ENCODE measurements around the gene HOXA3. TPM values are rescaled to one million over a fixed set of nuclear protein-coding genes. Genes with fewer than 3 reads are reported as not detected.

HOXA3 gene
- total RNA-seq, 1 experiment from 2014 or later, result 9.2 TPM

DNA sequence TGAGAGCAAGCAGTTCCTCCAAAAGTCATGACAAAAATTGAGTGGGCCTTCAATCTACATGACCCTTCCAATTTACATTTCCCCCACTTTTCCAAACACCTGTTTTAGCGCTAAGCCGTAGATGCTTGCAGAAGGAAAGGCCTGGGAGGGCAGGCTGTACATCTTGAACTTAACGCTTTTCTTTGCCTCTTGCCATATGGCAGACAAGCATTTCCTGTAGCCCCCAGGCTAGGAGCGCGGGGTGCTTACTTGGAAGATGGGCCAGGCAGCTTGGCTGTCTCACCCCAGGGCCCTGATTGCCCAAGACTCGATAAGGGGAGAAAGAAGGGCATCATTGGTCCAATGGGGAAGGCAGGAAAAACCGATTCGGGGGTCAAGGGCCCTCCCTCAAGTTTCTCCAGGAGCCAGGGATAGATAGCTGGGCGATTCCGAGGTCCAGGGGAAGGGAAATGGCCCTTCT is 20.0 kb upstream of the HOXA3 start:
- intact Hi-C loops (cut with micrococcal nuclease), result no loop called here
- Histone ChIP-seq H3K4me1 (ENCODE audit: control insufficient read depth in 1 of 2, insufficient read depth in 2 of 2, low read length in 2 of 2) (peaks cover 34 to 63% of the 10 kb centered on the region in 2 experiments), H3K4me3 (replicated peaks in 1 of 2; ENCODE audit: low read depth in 1 of 2, low read length in 2 of 2) (peak overlapping the region; percentile 66 to 77), H3K9me3 (ENCODE audit: control insufficient read depth in 1 of 2, insufficient read depth in 1 of 2, low read depth in 1 of 2, low read length in 2 of 2) (no peaks in the 10 kb centered on the region), H3K27me3 (ENCODE audit: insufficient read depth, low read length) (no peaks in the 10 kb centered on the region), H3K9ac (ENCODE audit: low read length) (peak overlapping the region; percentile 89), H3K36me3 (ENCODE audit: control insufficient read depth in 1 of 2, insufficient read depth in 2 of 2, low read length in 2 of 2) (no peaks in the 10 kb centered on the region), H3K9me2 (ENCODE audit: insufficient read depth) (no peaks in the 10 kb centered on the region), H3K79me2 (ENCODE audit: insufficient read depth, low read length) (peaks cover 75% of the 10 kb centered on the region), H3K27ac (ENCODE audit: low read depth, low read length) (peak overlapping the region; percentile 91), H4K20me1 (ENCODE audit: insufficient read depth) (no peaks in the 10 kb centered on the region), H3K4me2 (ENCODE audit: low read length) (peak overlapping the region; percentile 97), H2AFZ (ENCODE audit: low read depth, low read length, poor library complexity, severe bottlenecking) (no peak overlapping the region)
- CTCF ChIA-PET, result interaction anchor here (0.9 to 6.6 kb wide), 4 partner anchors 7 to 761 kb away, joined by 3 to 32 read pairs (median 3); no protein-coding TSS in a partner anchor
- ATAC-seq (no peak), DNase-seq (ENCODE audit: low read depth, low spot score) (no peak)
- RAD21 ChIA-PET (ENCODE audit: low non-redundant PET in 1 of 2, low total read pairs in 2 of 2, uncharacterized antibody in 2 of 2, unreplicated experiment in 2 of 2), result interaction anchor here (1.1 to 1.9 kb wide), 2 partner anchors 11 to 57 kb away, joined by 3 to 4 read pairs; no protein-coding TSS in a partner anchor
- POLR2A ChIA-PET, result interaction anchor here (2.2 kb wide), 1 partner anchor 8 kb away, joined by 7 read pairs; no protein-coding TSS in a partner anchor
- TF ChIP-seq POLR2A (IDR thresholded peaks at IDR 0.05; ENCODE audit: borderline replicate concordance, extremely low read depth, insufficient read depth, insufficient read length) (peak; percentile 15), SRF (IDR thresholded peaks at IDR 0.05; ENCODE audit: low read depth) (no peak)
- BruUV-seq (replicated peaks), result no TSS peak

DNA sequence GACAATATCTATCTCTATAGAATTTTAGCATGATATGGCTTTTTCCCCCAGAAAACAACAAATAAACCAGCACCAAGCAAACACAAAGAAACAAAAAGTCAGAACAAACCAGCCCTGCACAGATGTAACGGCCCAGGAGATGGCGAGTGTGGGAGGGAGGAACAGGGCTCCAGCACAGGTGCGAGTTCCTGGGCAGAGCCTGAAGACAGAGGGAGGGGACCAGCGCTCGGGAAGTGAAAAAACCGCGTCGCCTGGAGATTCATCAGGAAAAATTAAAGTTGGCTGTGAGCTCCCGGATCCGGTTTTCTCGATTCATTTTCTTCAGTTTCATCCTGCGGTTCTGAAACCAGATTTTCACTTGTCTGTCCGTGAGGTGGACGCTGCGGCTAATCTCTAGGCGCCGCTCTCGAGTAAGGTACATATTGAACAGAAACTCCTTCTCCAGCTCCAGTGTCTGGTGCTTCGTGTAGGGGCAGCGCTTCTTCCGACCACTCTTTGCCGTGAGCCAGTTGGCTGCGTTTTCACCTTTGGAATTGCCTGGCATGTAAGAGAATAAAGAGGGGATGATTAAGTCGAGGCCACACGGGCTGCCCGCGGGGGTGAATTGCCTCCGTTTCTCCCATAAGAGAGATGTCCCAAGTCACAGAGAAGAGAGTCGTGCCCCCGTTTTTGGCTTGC is 19.4 kb upstream of the HOXA3 start:
- H4K20me1 ChIP-seq (ENCODE audit: insufficient read depth), result no peaks in the 10 kb centered on the region
- no peaks in the 10 kb centered on the region for H3K9me2 ChIP-seq (ENCODE audit: insufficient read depth)
- DNase-seq (ENCODE audit: low read depth, low spot score) (no peak), ATAC-seq (0 out of 2 replicates have a peak, but pooled peaks have one; percentile 16)
- peak overlapping the region; percentile 66 to 77 for H3K4me3 ChIP-seq (replicated peaks in 1 of 2; ENCODE audit: low read depth in 1 of 2, low read length in 2 of 2)
- no peak overlapping the region for H2AFZ ChIP-seq (ENCODE audit: low read depth, low read length, poor library complexity, severe bottlenecking)
- peak overlapping the region; percentile 91 for H3K27ac ChIP-seq (ENCODE audit: low read depth, low read length)
- ChIA-PET CTCF (interaction anchor here (1.8 to 6.6 kb wide), 2 partner anchors 8 to 11 kb away, joined by 3 to 32 read pairs; no protein-coding TSS in a partner anchor), RAD21 (ENCODE audit: low non-redundant PET in 1 of 2, low total read pairs in 2 of 2, uncharacterized antibody in 2 of 2, unreplicated experiment in 2 of 2) (interaction anchor here in 1 of 2 experiments (1.9 kb wide), 1 partner anchor 11 kb away, joined by 4 read pairs; no protein-coding TSS in a partner anchor), POLR2A (interaction anchor here (1.3 to 2.2 kb wide), 3 partner anchors 8 to 21 kb away, joined by 3 to 7 read pairs (median 5); no protein-coding TSS in a partner anchor)
- no peaks in the 10 kb centered on the region for H3K36me3 ChIP-seq (ENCODE audit: control insufficient read depth in 1 of 2, insufficient read depth in 2 of 2, low read length in 2 of 2)
- intact Hi-C loops (cut with micrococcal nuclease), result no loop called here
- peak overlapping the region; percentile 89 for H3K9ac ChIP-seq (ENCODE audit: low read length)
- H3K4me2 ChIP-seq (ENCODE audit: low read length), result peak overlapping the region; percentile 97
- H3K9me3 ChIP-seq (ENCODE audit: control insufficient read depth in 1 of 2, insufficient read depth in 1 of 2, low read depth in 1 of 2, low read length in 2 of 2), result no peaks in the 10 kb centered on the region
- H3K4me1 ChIP-seq (ENCODE audit: control insufficient read depth in 1 of 2, insufficient read depth in 2 of 2, low read length in 2 of 2), result peaks cover 34 to 69% of the 10 kb centered on the region in 2 experiments
- TF ChIP-seq RAD21 (IDR thresholded peaks at IDR 0.05; ENCODE audit: low read depth) (no peak), JUND (IDR thresholded peaks at IDR 0.05) (no peak), SRF (IDR thresholded peaks at IDR 0.05; ENCODE audit: low read depth) (no peak), FOSL1 (IDR thresholded peaks at IDR 0.05; ENCODE audit: low read depth) (no peak), SIN3A (IDR thresholded peaks at IDR 0.05; ENCODE audit: low read depth) (no peak), TCF7L2 (IDR thresholded peaks at IDR 0.05; ENCODE audit: borderline replicate concordance, extremely low read depth, insufficient read depth, insufficient read length) (no peak), POLR2AphosphoS5 (IDR thresholded peaks at IDR 0.05; ENCODE audit: low read depth, low read length) (peak; percentile 14; the same call in 1 of the 2 replicates), POLR2A (IDR thresholded peaks at IDR 0.05; ENCODE audit: borderline replicate concordance, extremely low read depth, insufficient read depth, insufficient read length) (peak; percentile 26)
- TF ChIP-seq, protein P1, sequence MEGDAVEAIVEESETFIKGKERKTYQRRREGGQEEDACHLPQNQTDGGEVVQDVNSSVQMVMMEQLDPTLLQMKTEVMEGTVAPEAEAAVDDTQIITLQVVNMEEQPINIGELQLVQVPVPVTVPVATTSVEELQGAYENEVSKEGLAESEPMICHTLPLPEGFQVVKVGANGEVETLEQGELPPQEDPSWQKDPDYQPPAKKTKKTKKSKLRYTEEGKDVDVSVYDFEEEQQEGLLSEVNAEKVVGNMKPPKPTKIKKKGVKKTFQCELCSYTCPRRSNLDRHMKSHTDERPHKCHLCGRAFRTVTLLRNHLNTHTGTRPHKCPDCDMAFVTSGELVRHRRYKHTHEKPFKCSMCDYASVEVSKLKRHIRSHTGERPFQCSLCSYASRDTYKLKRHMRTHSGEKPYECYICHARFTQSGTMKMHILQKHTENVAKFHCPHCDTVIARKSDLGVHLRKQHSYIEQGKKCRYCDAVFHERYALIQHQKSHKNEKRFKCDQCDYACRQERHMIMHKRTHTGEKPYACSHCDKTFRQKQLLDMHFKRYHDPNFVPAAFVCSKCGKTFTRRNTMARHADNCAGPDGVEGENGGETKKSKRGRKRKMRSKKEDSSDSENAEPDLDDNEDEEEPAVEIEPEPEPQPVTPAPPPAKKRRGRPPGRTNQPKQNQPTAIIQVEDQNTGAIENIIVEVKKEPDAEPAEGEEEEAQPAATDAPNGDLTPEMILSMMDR (IDR thresholded peaks at IDR 0.05 in 2 of 3, conservative IDR thresholded peaks at IDR 0.05 in 1 of 3; ENCODE audit: borderline replicate concordance in 1 of 3, insufficient read depth in 1 of 3, low read depth in 2 of 3, low read length in 2 of 3), result 0 out of 6 replicates have a peak, but pooled peaks of 1 of the 3 experiments have one; percentile 4
- BruUV-seq (replicated peaks), result TSS peak; percentile 3
- peaks cover 81% of the 10 kb centered on the region for H3K79me2 ChIP-seq (ENCODE audit: insufficient read depth, low read length)
- H3K27me3 ChIP-seq (ENCODE audit: insufficient read depth, low read length), result no peaks in the 10 kb centered on the region

All from HCT116 (cell line).